RWPE1 (cell line): ENCODE results near the gene DPF3.

Experiments
- CTCF ChIA-PET: fragments of 350-600 bp; sonication (Branson Sonifier 250); formaldehyde crosslinking; extraction: SDS; loops from one replicate; lab custom pipeline; 2021; lab: Yijun Ruan, JAX
- POLR2A ChIA-PET: fragments of 400-600 bp; formaldehyde crosslinking; extraction: SDS; loops from one replicate; lab custom pipeline; 2020; ENCODE audit warnings: antibody characterized with exemption; ENCODE audit not compliant: low non-redundant PET; lab: Yijun Ruan, JAX
- DNase-seq: peaks from one replicate; pipeline ENCODE4 v3.0.0; 2012; ENCODE audit warnings: low spot score
- H3K27ac ChIP-seq: fragments of 450-650 bp; 2 replicates; pipeline ENCODE4 v1.5.1; 2017
- CTCF ChIP-seq: fragments of 450-650 bp; conservative IDR thresholded peaks from 2 replicates; pipeline ENCODE4 v1.5.1; 2017; ENCODE audit warnings: low read depth, mild to moderate bottlenecking

DPF3 gene

GRCh38 chr14:72775923-72776554 lies 117.9 kb downstream of the DPF3 start:
- no peak for TF ChIP-seq CTCF
- no peak overlapping the region for H3K27ac ChIP-seq
- DNase-seq = no peak
- ChIA-PET CTCF (no interaction called here), POLR2A (no interaction called here)

GRCh38 chr14:72774894-72775620 lies 118.8 kb downstream of the DPF3 start:
- ChIA-PET CTCF (interaction anchor here (0.6 kb wide), 1 partner anchor 219 kb away, joined by 3 read pairs; no protein-coding TSS in a partner anchor), POLR2A (no interaction called here)
- TF ChIP-seq CTCF = no peak
- no peak overlapping the region for H3K27ac ChIP-seq
- DNase-seq = no peak

GRCh38 chr14:72774141-72774540 lies 119.8 kb downstream of the DPF3 start:
- no peak for TF ChIP-seq CTCF
- H3K27ac ChIP-seq = no peak overlapping the region
- POLR2A ChIA-PET = no interaction called here
- no peak for DNase-seq
- CTCF ChIA-PET = interaction anchor here (0.6 kb wide), 1 partner anchor 218 kb away, joined by 3 read pairs; no protein-coding TSS in a partner anchor

GRCh38 chr14:72771561-72771960 lies 122.3 kb downstream of the DPF3 start:
- H3K27ac ChIP-seq = no peak overlapping the region
- no peak for TF ChIP-seq CTCF
- POLR2A ChIA-PET = no interaction called here
- DNase-seq = no peak
- CTCF ChIA-PET = no interaction called here

GRCh38 chr14:72766296-72766695 lies 127.6 kb downstream of the DPF3 start:
- no peak for TF ChIP-seq CTCF
- ChIA-PET POLR2A (no interaction called here), CTCF (interaction anchor here (0.7 kb wide), 1 partner anchor 20 kb away, joined by 3 read pairs; no protein-coding TSS in a partner anchor)
- DNase-seq = no peak
- no peak overlapping the region for H3K27ac ChIP-seq

GRCh38 chr14:72763892-72764291 lies 130.0 kb downstream of the DPF3 start:
- DNase-seq = no peak
- H3K27ac ChIP-seq = no peak overlapping the region
- TF ChIP-seq CTCF = no peak
- ChIA-PET POLR2A (no interaction called here), CTCF (no interaction called here)
